ENCODE data around the gene PLP1. TPM values are rescaled to one million over a fixed set of nuclear protein-coding genes. Genes with fewer than 3 reads are reported as not detected.

PLP1 gene
- polyA plus RNA-seq, 1 experiment, result 1.9 TPM

DNA sequence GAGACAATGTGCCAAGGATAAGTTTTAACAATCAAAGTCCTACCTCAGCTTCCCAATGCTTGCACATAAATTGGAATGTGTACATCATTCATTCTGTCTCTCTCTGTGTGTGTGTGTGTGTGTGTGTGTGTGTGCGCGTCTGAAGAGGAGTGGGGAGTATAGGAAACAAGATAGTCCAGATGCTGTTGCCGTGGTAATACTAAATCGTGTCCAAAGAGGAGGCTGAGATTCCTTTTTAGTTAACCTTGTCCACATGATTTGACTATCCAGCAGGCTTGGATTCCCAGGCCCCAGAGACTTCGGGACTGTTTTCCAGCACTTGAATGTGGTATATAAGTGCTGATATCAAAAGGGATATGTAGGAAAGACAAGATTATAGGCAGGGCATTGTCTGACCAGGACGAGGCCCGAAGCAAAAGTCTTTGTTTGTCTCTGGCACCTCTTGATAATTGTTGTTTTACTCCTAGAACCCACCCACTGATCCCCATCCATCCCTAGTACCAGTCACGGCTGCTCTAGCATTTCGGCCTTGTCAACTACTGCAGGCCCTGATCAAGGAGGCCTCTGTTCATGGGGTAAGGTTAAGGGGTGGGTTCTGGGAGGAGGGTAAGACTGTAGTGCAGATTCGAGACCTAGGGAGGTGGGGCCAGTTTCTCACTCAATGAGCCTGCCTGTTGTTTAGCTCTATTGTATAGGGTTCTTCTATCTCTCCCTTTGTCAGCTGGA is 3.9 kb downstream of the PLP1 start:
- no peak for TF ChIP-seq CTCF (IDR thresholded peaks at IDR 0.05; ENCODE audit: insufficient read depth, low read depth, low read length)
- ChIA-PET POLR2A (no interaction called here), CTCF (no interaction called here)
- Histone ChIP-seq H3K4me3 (ENCODE audit: low read depth, low read length) (no peak overlapping the region), H3K36me3 (ENCODE audit: control insufficient read depth, insufficient read depth, low read length) (no peaks in the 10 kb centered on the region), H3K27me3 (ENCODE audit: control insufficient read depth, insufficient read depth, low read length) (no peaks in the 10 kb centered on the region)
- no peak for DNase-seq (ENCODE audit: low read depth)

- no peak for DNase-seq (ENCODE audit: low read depth)
- TF ChIP-seq CTCF (IDR thresholded peaks at IDR 0.05; ENCODE audit: insufficient read depth, low read depth, low read length), result no peak
- H3K4me3 ChIP-seq (ENCODE audit: low read depth, low read length), result no peak overlapping the region
- H3K27me3 ChIP-seq (ENCODE audit: control insufficient read depth, insufficient read depth, low read length), result no peaks in the 10 kb centered on the region
- CTCF ChIA-PET, result no interaction called here
- no peaks in the 10 kb centered on the region for H3K36me3 ChIP-seq (ENCODE audit: control insufficient read depth, insufficient read depth, low read length)
- POLR2A ChIA-PET, result no interaction called here
Measured at GRCh38 chrX:103781062-103781402, 4.4 kb downstream of the PLP1 start.

DNA sequence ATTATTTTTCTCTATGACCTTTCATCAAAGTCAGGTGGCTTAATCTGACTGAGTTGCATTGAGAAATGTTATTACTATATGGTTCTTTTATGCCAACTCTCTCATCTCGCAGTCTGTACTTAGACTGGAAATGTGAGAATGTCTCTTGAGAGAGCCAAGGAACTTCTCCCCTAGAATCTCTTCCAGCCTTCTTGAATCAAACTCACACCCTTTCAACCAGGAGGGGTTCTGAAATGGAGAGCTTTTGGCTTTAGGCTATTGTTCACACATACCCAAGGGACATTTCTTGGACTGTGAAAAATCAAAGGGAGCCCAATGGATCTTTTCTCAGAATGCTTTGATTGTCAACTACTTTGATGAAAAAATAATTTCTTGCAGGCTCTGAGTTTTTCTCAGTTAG is 5.1 kb downstream of the PLP1 start:
- no peak for TF ChIP-seq CTCF (IDR thresholded peaks at IDR 0.05; ENCODE audit: insufficient read depth, low read depth, low read length)
- Histone ChIP-seq H3K36me3 (ENCODE audit: control insufficient read depth, insufficient read depth, low read length) (no peaks in the 10 kb centered on the region), H3K27me3 (ENCODE audit: control insufficient read depth, insufficient read depth, low read length) (no peaks in the 10 kb centered on the region), H3K4me3 (ENCODE audit: low read depth, low read length) (no peak overlapping the region)
- POLR2A ChIA-PET, result no interaction called here
- CTCF ChIA-PET, result interaction anchor here (4.7 kb wide), 1 partner anchor 8 kb away, joined by 15 read pairs; no protein-coding TSS in a partner anchor
- DNase-seq (ENCODE audit: low read depth), result no peak

DNA sequence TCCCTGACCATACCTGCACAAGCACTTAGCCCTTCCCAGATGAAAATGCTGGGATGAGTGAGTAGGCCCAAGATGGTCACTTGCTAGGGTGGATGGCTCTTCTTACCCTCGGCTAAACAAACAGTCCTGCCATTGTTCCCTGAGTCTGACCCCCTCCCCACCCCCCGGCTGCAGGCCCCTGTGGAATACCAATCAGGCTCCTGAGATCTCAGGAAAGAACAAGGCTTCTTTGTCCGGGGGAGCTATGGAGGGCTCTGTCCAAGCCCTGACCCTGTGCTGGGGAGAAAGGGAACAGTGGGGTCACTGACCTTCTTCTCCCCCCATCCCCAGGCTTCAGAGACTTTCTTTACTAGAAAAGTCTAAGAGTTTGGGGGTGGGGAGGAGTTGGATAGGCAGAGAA is 6.0 kb downstream of the PLP1 start:
- H3K4me3 ChIP-seq (ENCODE audit: low read depth, low read length), result no peak overlapping the region
- no peaks in the 10 kb centered on the region for H3K36me3 ChIP-seq (ENCODE audit: control insufficient read depth, insufficient read depth, low read length)
- DNase-seq (ENCODE audit: low read depth), result no peak
- no peaks in the 10 kb centered on the region for H3K27me3 ChIP-seq (ENCODE audit: control insufficient read depth, insufficient read depth, low read length)
- POLR2A ChIA-PET, result no interaction called here
- CTCF ChIA-PET, result interaction anchor here (4.7 kb wide), 1 partner anchor 8 kb away, joined by 15 read pairs; no protein-coding TSS in a partner anchor
- no peak for TF ChIP-seq CTCF (IDR thresholded peaks at IDR 0.05; ENCODE audit: insufficient read depth, low read depth, low read length)

DNA sequence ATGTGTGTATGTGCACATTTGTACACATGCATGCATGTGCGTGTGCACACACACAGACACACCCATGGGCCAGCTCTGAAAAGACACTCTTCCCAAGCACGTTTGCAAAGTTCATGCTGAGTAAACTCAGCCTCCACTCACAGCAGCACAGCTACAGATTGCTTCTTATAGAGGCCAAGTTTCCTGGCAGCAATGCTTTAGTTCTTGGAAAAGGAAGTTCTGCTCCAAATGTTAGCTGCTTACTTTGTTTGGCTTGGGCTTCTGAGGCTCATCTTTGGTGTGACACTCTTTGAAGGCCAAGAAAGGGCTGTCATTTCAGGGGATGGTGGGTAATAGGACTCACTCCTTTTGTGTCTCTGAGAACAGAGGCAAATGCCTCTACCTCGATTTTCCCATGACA is 6.6 kb downstream of the PLP1 start:
- CTCF ChIA-PET, result interaction anchor here (4.7 kb wide), 1 partner anchor 9 kb away, joined by 15 read pairs; no protein-coding TSS in a partner anchor

More for the DNA sequence above, 6.6 kb downstream of the PLP1 start:
- H3K27me3 ChIP-seq (ENCODE audit: control insufficient read depth, insufficient read depth, low read length), result no peaks in the 10 kb centered on the region
- no peak for TF ChIP-seq CTCF (IDR thresholded peaks at IDR 0.05; ENCODE audit: insufficient read depth, low read depth, low read length)
- H3K36me3 ChIP-seq (ENCODE audit: control insufficient read depth, insufficient read depth, low read length), result no peaks in the 10 kb centered on the region
- H3K4me3 ChIP-seq (ENCODE audit: low read depth, low read length), result no peak overlapping the region
- POLR2A ChIA-PET, result no interaction called here
- no peak for DNase-seq (ENCODE audit: low read depth)

All from BJ (cell line).